MM.1S (cell line): ENCODE measurements around the gene PPP1R13B.

Source experiments
- DNase-seq: peaks from one replicate; pipeline ENCODE4 v3.0.0-alpha.2; 2015
- H2AFZ ChIP-seq: fragments of 300-600 bp; sonication (generic); 2 replicates; pipeline ENCODE4 v1.6.0; 2016; ENCODE audit warnings: antibody characterized with exemption, low read length
- H3F3A ChIP-seq: fragments of 300-600 bp; sonication (generic); 2 replicates; pipeline ENCODE4 v1.6.1; 2016; ENCODE audit warnings: mild to moderate bottlenecking, antibody characterized with exemption, low read length, moderate library complexity, mixed read lengths; ENCODE audit not compliant: insufficient read depth
- H3K27ac ChIP-seq: fragments of 300-600 bp; sonication (generic); 2 replicates; pipeline ENCODE4 v1.5.1; 2016; ENCODE audit warnings: mild to moderate bottlenecking, low read length
- H3K27me3 ChIP-seq: fragments of 300-600 bp; sonication (generic); replicated peaks from 2 replicates; pipeline ENCODE4 v1.6.0; 2016; ENCODE audit warnings: low read length; ENCODE audit not compliant: insufficient read depth
- H3K36me3 ChIP-seq: fragments of 300-600 bp; sonication (generic); replicated peaks from 2 replicates; pipeline ENCODE4 v1.6.1; 2016; ENCODE audit warnings: mild to moderate bottlenecking, low read length, mixed read lengths; ENCODE audit not compliant: insufficient read depth
- H3K4me1 ChIP-seq: fragments of 300-600 bp; sonication (generic); 2 replicates; pipeline ENCODE4 v1.6.1; 2016; ENCODE audit warnings: low read length, mixed read lengths
- H3K4me2 ChIP-seq: fragments of 300-600 bp; sonication (generic); 2 replicates; pipeline ENCODE4 v1.6.0; 2016; ENCODE audit warnings: low read depth, low read length
- H3K4me3 ChIP-seq: fragments of 300-600 bp; sonication (generic); 2 replicates; pipeline ENCODE4 v1.5.1; 2016; ENCODE audit warnings: low read length, mixed read lengths
- H3K79me2 ChIP-seq: fragments of 300-600 bp; sonication (generic); 2 replicates; pipeline ENCODE4 v1.6.1; 2016; ENCODE audit warnings: mixed run types, low read length, mixed read lengths
- H3K9ac ChIP-seq: fragments of 300-600 bp; sonication (generic); 2 replicates; pipeline ENCODE4 v1.6.1; 2016; ENCODE audit warnings: low read length, mixed read lengths
- H3K9me2 ChIP-seq: fragments of 300-600 bp; sonication (generic); replicated peaks from 2 replicates; pipeline ENCODE4 v1.6.1; 2016; ENCODE audit warnings: mild to moderate bottlenecking, low read length, mixed read lengths; ENCODE audit not compliant: insufficient read depth
- H3K9me3 ChIP-seq: fragments of 300-600 bp; sonication (generic); replicated peaks from 2 replicates; pipeline ENCODE4 v1.6.1; 2016; ENCODE audit warnings: mild to moderate bottlenecking, low read length, mixed read lengths; ENCODE audit not compliant: insufficient read depth
- H4K20me1 ChIP-seq: fragments of 300-600 bp; sonication (generic); 2 replicates; pipeline ENCODE4 v1.6.1; 2016; ENCODE audit warnings: mild to moderate bottlenecking, low read length, moderate library complexity, mixed read lengths; ENCODE audit not compliant: insufficient read depth
- CTCF ChIP-seq: fragments of 300-600 bp; sonication (generic); IDR thresholded peaks from 2 replicates; pipeline ENCODE4 v1.5.1; 2016; ENCODE audit warnings: antibody characterized with exemption, low read length, mixed read lengths
- EZH2 ChIP-seq: fragments of 300-600 bp; sonication (generic); optimal IDR thresholded peaks from 2 replicates; pipeline ENCODE3; 2017; ENCODE audit warnings: low read depth, mild to moderate bottlenecking, antibody characterized with exemption, low read length, mixed read lengths
- EZH2phosphoT487 ChIP-seq: fragments of 300-600 bp; sonication (generic); IDR thresholded peaks from 2 replicates; pipeline ENCODE4 v1.6.1; 2018; ENCODE audit warnings: antibody characterized with exemption, low read length

PPP1R13B gene

GRCh38 chr14:103848175-103849077 lies 1.1 kb upstream of the PPP1R13B start:
- H3K27ac ChIP-seq: no peak overlapping the region
- no peaks in the 10 kb centered on the region for H3K9me3 ChIP-seq
- H3K4me3 ChIP-seq: peak overlapping the region; percentile 34; the same call in 1 of the 2 replicates
- no peak for DNase-seq
- no peaks in the 10 kb centered on the region for H3K79me2 ChIP-seq
- H3K36me3 ChIP-seq: no peaks in the 10 kb centered on the region
- no peak overlapping the region for H2AFZ ChIP-seq
- no peaks in the 10 kb centered on the region for H3K27me3 ChIP-seq
- no peak overlapping the region for H3K9ac ChIP-seq
- H3F3A ChIP-seq: no peaks in the 10 kb centered on the region
- H3K9me2 ChIP-seq: no peaks in the 10 kb centered on the region
- TF ChIP-seq CTCF (no peak), EZH2phosphoT487 (no peak), EZH2 (no peak)
- H4K20me1 ChIP-seq: no peaks in the 10 kb centered on the region
- no peaks in the 10 kb centered on the region for H3K4me1 ChIP-seq
- peak overlapping the region; percentile 47; the same call in 1 of the 2 replicates for H3K4me2 ChIP-seq

- Histone ChIP-seq H2AFZ (0 out of 2 replicates have a peak overlapping the region, but pooled peaks have one; percentile 39), H3K27me3 (no peaks in the 10 kb centered on the region), H3K9me2 (no peaks in the 10 kb centered on the region), H4K20me1 (no peaks in the 10 kb centered on the region), H3K4me1 (no peaks in the 10 kb centered on the region), H3K4me2 (peak overlapping the region; percentile 48), H3K27ac (no peak overlapping the region), H3K36me3 (no peaks in the 10 kb centered on the region), H3K9me3 (no peaks in the 10 kb centered on the region), H3K79me2 (no peaks in the 10 kb centered on the region), H3F3A (no peaks in the 10 kb centered on the region), H3K9ac (no peak overlapping the region), H3K4me3 (peak overlapping the region; percentile 59)
- peak; percentile 35 for DNase-seq
- no peak for TF ChIP-seq CTCF
These were observed 578 bp downstream of the PPP1R13B start for GRCh38 chr14:103846543-103847450.

GRCh38 chr14:103846097-103846496 lies 1.3 kb downstream of the PPP1R13B start:
- Histone ChIP-seq H3K27me3 (no peaks in the 10 kb centered on the region), H3K79me2 (no peaks in the 10 kb centered on the region), H3F3A (no peaks in the 10 kb centered on the region), H3K9ac (no peak overlapping the region), H3K4me1 (no peaks in the 10 kb centered on the region), H3K9me3 (no peaks in the 10 kb centered on the region), H3K4me3 (no peak overlapping the region), H3K36me3 (no peaks in the 10 kb centered on the region), H2AFZ (no peak overlapping the region), H3K27ac (no peak overlapping the region), H3K4me2 (peak overlapping the region; percentile 48; the same call in 1 of the 2 replicates), H4K20me1 (no peaks in the 10 kb centered on the region), H3K9me2 (no peaks in the 10 kb centered on the region)
- TF ChIP-seq CTCF (no peak), EZH2phosphoT487 (no peak), EZH2 (no peak)
- no peak for DNase-seq
